ENCODE results near the gene HBE1. TPM values are rescaled to one million over a fixed set of nuclear protein-coding genes. Genes with fewer than 3 reads are reported as not detected.
"Not testable (repeated sequence)": the region's sequence is repeated elsewhere in the genome, so short reads cannot be mapped to it uniquely, and the experiment has no call there.

Gene HBE1
- total RNA-seq, 1 donor from 2014 or later = 1.3 TPM

DNA sequence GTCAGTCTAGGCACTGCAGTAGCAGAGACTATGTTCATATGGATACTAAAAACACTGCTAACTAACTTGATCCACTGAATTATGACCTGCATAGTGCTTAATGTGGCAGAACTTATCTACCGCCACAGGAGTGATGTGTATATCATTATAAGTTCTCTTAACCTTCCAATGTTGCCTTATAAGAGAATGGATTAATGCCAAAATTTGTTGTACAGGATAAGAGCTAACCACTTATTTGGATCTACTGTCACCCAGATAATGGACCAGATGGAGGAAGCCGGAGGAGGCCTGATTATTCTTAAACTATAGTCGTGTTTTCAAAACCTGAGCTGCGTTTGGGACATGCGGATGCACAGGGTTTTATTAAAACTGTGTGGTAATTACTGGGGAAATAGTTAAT, 33.9 kb upstream of the HBE1 start:
- Mint-ChIP-seq H3K27ac (no peak overlapping the region), H3K36me3 (no peaks in the 10 kb centered on the region), H3K4me3 (no peak overlapping the region), H3K4me1 (ENCODE audit: unreplicated experiment) (no peaks in the 10 kb centered on the region), H3K9me3 (no peaks in the 10 kb centered on the region), H3K27me3 (peaks cover 2% of the 10 kb centered on the region)
- no peak for DNase-seq (ENCODE audit: extremely low spot score, unreplicated experiment)
- TF ChIP-seq, protein P1, sequence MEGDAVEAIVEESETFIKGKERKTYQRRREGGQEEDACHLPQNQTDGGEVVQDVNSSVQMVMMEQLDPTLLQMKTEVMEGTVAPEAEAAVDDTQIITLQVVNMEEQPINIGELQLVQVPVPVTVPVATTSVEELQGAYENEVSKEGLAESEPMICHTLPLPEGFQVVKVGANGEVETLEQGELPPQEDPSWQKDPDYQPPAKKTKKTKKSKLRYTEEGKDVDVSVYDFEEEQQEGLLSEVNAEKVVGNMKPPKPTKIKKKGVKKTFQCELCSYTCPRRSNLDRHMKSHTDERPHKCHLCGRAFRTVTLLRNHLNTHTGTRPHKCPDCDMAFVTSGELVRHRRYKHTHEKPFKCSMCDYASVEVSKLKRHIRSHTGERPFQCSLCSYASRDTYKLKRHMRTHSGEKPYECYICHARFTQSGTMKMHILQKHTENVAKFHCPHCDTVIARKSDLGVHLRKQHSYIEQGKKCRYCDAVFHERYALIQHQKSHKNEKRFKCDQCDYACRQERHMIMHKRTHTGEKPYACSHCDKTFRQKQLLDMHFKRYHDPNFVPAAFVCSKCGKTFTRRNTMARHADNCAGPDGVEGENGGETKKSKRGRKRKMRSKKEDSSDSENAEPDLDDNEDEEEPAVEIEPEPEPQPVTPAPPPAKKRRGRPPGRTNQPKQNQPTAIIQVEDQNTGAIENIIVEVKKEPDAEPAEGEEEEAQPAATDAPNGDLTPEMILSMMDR (conservative IDR thresholded peaks at IDR 0.05) = no peak

DNA sequence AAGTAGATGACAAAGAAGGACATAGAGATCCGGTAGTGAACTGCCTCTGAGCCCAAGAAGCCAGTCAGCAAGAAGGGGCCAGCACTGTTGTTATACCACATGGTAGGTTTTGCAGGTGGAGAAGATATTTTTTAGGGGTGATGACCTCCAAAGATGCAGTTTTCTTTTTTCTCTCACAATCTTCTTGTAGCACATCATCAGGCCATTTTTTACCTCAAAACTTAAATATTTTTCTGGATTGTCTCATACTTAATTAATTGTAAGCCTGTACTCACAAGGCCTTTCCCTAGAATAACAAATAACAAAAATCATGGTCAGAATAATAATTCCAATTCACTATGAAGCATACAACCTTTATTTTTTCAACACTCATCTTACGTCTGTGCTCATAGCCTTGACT, 32.1 kb upstream of the HBE1 start, which contains the start of gene OR51B4:
TSS of gene OR51B4 (minus strand) at position 101 of the 400 bp plus-strand sequence. CDS start at position 101, 0 bp downstream.
- no peaks in the 10 kb centered on the region for H3K4me1 Mint-ChIP-seq (ENCODE audit: unreplicated experiment)
- H3K36me3 Mint-ChIP-seq = no peaks in the 10 kb centered on the region
- H3K4me3 Mint-ChIP-seq = no peak within 1 kb of the TSS
- no peak within 1 kb of the TSS for H3K27ac Mint-ChIP-seq
- no peaks in the 10 kb centered on the region for H3K9me3 Mint-ChIP-seq
- peaks cover 9% of the 10 kb centered on the region for H3K27me3 Mint-ChIP-seq
- DNase-seq (ENCODE audit: extremely low spot score, unreplicated experiment) = no peak
- TF ChIP-seq, protein P1 (conservative IDR thresholded peaks at IDR 0.05) = no peak

DNA sequence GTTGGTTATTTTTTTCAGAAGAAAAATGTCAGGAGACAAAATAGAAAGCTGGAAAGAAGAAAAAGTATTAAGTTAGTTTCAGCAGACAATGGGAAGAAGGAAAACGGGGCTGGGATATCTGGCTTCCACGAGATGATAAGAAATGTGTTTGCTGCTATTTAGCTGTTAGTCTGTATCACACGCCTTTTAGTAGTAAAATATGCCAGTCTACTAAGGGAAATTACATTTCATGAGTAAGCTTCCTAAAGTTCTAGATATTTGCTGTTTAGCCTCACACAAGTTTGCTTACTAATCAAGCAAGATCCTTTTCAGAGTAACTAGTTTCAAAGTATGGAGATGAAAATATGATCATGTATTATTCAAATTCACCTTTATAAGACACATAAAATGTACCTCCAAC, 30.5 kb upstream of the HBE1 start:
- DNase-seq (ENCODE audit: extremely low spot score, unreplicated experiment) = no peak
- no peaks in the 10 kb centered on the region for H3K4me1 Mint-ChIP-seq (ENCODE audit: unreplicated experiment)
- H3K4me3 Mint-ChIP-seq = no peak overlapping the region
- no peak overlapping the region for H3K27ac Mint-ChIP-seq
- H3K9me3 Mint-ChIP-seq = no peaks in the 10 kb centered on the region
- TF ChIP-seq, protein P1 (conservative IDR thresholded peaks at IDR 0.05) = no peak
- H3K27me3 Mint-ChIP-seq = peaks cover 9% of the 10 kb centered on the region
- H3K36me3 Mint-ChIP-seq = no peaks in the 10 kb centered on the region

DNA sequence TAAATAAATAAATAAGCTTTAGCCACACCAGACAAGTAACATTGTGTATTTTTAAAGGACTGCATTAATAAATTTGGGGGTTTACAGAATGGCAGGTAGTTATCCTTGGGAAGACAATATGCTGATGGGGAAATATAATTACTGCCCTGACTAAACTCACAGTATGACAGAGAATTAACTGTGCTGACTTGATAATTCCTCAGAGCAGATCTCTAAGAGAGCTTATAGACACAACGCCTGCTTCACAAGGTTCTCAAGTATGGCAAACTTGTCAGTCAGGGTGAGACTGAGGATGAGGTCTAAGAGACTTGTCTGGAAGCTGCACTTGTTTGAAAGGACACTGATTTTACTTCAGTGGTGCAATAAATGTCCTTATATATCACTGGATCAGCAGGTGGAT, 28.7 kb upstream of the HBE1 start:
- H3K27ac Mint-ChIP-seq = no peak overlapping the region
- peaks cover 9% of the 10 kb centered on the region for H3K27me3 Mint-ChIP-seq
- no peaks in the 10 kb centered on the region for H3K4me1 Mint-ChIP-seq (ENCODE audit: unreplicated experiment)
- no peaks in the 10 kb centered on the region for H3K36me3 Mint-ChIP-seq
- TF ChIP-seq, protein P1 (conservative IDR thresholded peaks at IDR 0.05) = no peak
- H3K4me3 Mint-ChIP-seq = no peak overlapping the region
- H3K9me3 Mint-ChIP-seq = no peaks in the 10 kb centered on the region
- DNase-seq (ENCODE audit: extremely low spot score, unreplicated experiment) = no peak

DNA sequence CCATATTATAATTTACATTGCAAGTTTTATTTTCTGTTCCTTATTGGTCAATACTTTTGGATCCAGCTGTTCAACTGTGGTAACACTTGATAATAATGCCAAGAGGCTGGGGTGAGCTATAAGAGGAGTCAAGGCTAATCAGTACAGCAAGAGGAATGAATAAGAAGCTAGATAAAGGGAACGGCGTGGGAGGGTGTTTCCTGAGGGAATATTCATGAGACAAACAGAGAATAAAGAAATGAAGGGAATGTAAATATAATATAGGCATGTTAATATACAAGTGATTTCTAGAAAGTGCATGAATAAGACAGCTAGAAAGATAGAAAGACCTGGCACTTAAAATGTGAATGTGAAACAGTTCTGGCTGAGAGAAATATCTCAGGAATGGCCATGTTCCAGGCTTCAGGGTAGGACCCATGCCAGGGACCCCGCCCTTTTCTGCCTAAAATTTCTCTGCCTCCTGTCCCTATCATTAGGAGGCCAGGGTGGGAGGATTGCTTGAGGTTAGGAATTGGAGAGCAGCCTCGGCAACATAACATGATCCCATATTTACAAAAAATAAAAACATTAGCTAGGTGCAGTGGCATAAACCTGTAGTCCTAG, 28.1 kb upstream of the HBE1 start:
- Mint-ChIP-seq H3K27ac (no peak overlapping the region), H3K4me3 (no peak overlapping the region), H3K27me3 (peaks cover 9% of the 10 kb centered on the region), H3K9me3 (no peaks in the 10 kb centered on the region), H3K36me3 (no peaks in the 10 kb centered on the region), H3K4me1 (ENCODE audit: unreplicated experiment) (no peaks in the 10 kb centered on the region)
- no peak for DNase-seq (ENCODE audit: extremely low spot score, unreplicated experiment)
- TF ChIP-seq, protein P1 (conservative IDR thresholded peaks at IDR 0.05) = no peak

DNA sequence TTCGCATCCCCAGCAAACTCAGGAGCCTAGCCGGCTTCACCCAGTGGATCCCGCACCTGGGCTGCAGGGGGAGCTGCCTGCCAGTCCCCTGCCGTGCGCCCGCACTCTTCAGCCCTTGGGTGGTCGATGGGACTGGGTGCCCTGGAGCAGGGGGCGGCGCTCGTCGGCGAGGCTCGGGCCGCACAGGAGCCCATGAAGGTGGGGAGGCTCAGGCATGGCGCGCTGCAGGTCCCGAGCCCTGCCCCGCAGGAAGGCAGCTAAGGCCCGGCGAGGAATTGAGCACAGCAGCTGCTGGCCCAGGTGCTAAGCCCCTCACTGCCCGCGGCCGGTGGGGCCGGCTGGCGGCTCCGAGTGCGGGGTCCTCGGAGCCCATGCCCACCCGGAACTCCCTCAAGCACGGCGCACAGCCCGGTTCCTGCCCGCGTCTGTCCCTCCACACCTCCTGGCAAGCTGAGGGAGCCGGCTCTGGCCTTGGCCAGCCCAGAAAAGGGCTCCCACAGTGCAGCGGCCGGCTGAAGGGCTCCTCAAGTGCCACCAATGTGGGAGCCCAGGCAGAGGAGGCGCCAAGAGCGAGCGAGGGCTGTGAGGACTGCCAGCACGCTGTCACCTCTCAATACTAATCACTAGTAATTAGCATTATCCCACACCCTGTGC, 24.7 kb upstream of the HBE1 start:
- H3K9me3 Mint-ChIP-seq; DNase-seq (ENCODE audit: extremely low spot score, unreplicated experiment); H3K4me1 Mint-ChIP-seq (ENCODE audit: unreplicated experiment); H3K27me3 Mint-ChIP-seq; H3K27ac Mint-ChIP-seq; H3K4me3 Mint-ChIP-seq; H3K36me3 Mint-ChIP-seq: not testable (repeated sequence)

Measured in type B pancreatic cell (in vitro differentiated cells).